HUES64 (cell line): ENCODE data around the gene CLDN15.
A peak's percentile ranks its signal among the peaks of the same experiment; 100 is the strongest.
"Not testable (repeated sequence)": the region's sequence is repeated elsewhere in the genome, so short reads cannot be mapped to it uniquely, and the experiment has no call there.

Source experiments
- H3K27ac ChIP-seq: 2 replicates; pipeline ENCODE4 v1.7.0; 2013; ENCODE audit warnings: low read depth, low read length, inconsistent platforms
- H3K27me3 ChIP-seq: 2 replicates; pipeline ENCODE4 v1.6.1; 2013; ENCODE audit warnings: mild to moderate bottlenecking, low read length; ENCODE audit not compliant: insufficient read depth
- H3K36me3 ChIP-seq: 2 replicates; pipeline ENCODE4 v1.6.1; 2013; ENCODE audit warnings: mild to moderate bottlenecking, low read length; ENCODE audit not compliant: insufficient read depth
- H3K4me1 ChIP-seq: 2 replicates; pipeline ENCODE4 v1.6.1; 2013; ENCODE audit warnings: mild to moderate bottlenecking, low read length, moderate library complexity; ENCODE audit not compliant: insufficient read depth
- H3K4me3 ChIP-seq: 2 replicates; pipeline ENCODE4 v1.5.1; 2013; ENCODE audit warnings: mild to moderate bottlenecking, low read length, moderate library complexity
- H3K9ac ChIP-seq: 2 replicates; pipeline ENCODE4 v1.6.1; 2013; ENCODE audit warnings: mild to moderate bottlenecking, low read depth, low read length
- H3K9me3 ChIP-seq: 2 replicates; pipeline ENCODE4 v1.6.1; 2013; ENCODE audit warnings: low read depth, low read length; ENCODE audit not compliant: insufficient read depth
- WGBS: fragments of 150-250, 120-280 bp; methylation state at CpG from one replicate; pipeline ENCODE4 v1.1.7; 2013; ENCODE audit warnings: missing lambda C conversion rate; 5-methylcytosine and 5-hydroxymethylcytosine counted together

The CLDN15 gene

GRCh38 chr7:101205901-101206664 is 31.5 kb downstream of the CLDN15 start:
- no peak overlapping the region for H3K27ac ChIP-seq
- WGBS: 93% methylated on average over 30 of the region's 32 CpGs
- H3K4me1 ChIP-seq: peaks cover 2% of the 10 kb centered on the region; the same call in 1 of the 2 replicates

GRCh38 chr7:101203740-101204738 is 33.6 kb downstream of the CLDN15 start:
- not testable (repeated sequence) for H3K27ac ChIP-seq, H3K4me3 ChIP-seq, H3K9me3 ChIP-seq, H3K9ac ChIP-seq, H3K36me3 ChIP-seq
- H3K27me3 ChIP-seq: peaks cover 16% of the 10 kb centered on the region
- H3K4me1 ChIP-seq: peaks cover 10% of the 10 kb centered on the region
- WGBS: 88% methylated on average over 22 of the region's 22 CpGs

More at GRCh38 chr7:101205901-101206664, 31.5 kb downstream of the CLDN15 start:
- Histone ChIP-seq H3K36me3 (peaks cover 20% of the 10 kb centered on the region), H3K9ac (no peak overlapping the region), H3K9me3 (no peaks in the 10 kb centered on the region), H3K4me3 (no peak overlapping the region), H3K27me3 (peaks cover 16% of the 10 kb centered on the region)

- WGBS: 92% methylated on average over 5 of the region's 5 CpGs
- Histone ChIP-seq H3K9ac (no peak overlapping the region), H3K4me1 (peaks cover 10% of the 10 kb centered on the region), H3K9me3 (no peaks in the 10 kb centered on the region), H3K4me3 (peak overlapping the region; percentile 54), H3K27ac (no peak overlapping the region), H3K27me3 (peaks cover 16% of the 10 kb centered on the region), H3K36me3 (peaks cover 6% of the 10 kb centered on the region; the same call in 1 of the 2 replicates)
Measured at GRCh38 chr7:101202603-101202918, 35.0 kb downstream of the CLDN15 start.

- Histone ChIP-seq H3K27ac (no peak overlapping the region), H3K4me3 (peak overlapping the region; percentile 54), H3K36me3 (peaks cover 6% of the 10 kb centered on the region; the same call in 1 of the 2 replicates), H3K9me3 (no peaks in the 10 kb centered on the region), H3K27me3 (peaks cover 16% of the 10 kb centered on the region), H3K9ac (peak overlapping the region; percentile 54), H3K4me1 (peaks cover 10% of the 10 kb centered on the region)
- 86% methylated on average over 75 of the region's 75 CpGs for whole genome bisulfite sequencing
Measured at GRCh38 chr7:101201695-101202602, 35.7 kb downstream of the CLDN15 start.

GRCh38 chr7:101200862-101201599 is 36.6 kb downstream of the CLDN15 start, which contains the start of gene MOGAT3:
MOGAT3 (minus strand) TSS chr7:101201036; CDS start chr7:101200854, 182 bp downstream.
- Histone ChIP-seq H3K27ac (peak within 1 kb of the TSS; percentile 57; the same call in 1 of the 2 replicates), H3K36me3 (peaks cover under 1% of the 10 kb centered on the region; the same call in 1 of the 2 replicates), H3K27me3 (peaks cover 16% of the 10 kb centered on the region), H3K4me3 (peak within 1 kb of the TSS; percentile 54), H3K9me3 (no peaks in the 10 kb centered on the region), H3K9ac (peak within 1 kb of the TSS; percentile 54), H3K4me1 (peaks cover 10% of the 10 kb centered on the region)
- WGBS: 58% methylated on average over 21 of the region's 21 CpGs

- H3K4me3 ChIP-seq: no peak overlapping the region
- peaks cover 16% of the 10 kb centered on the region for H3K27me3 ChIP-seq
- peaks cover 10% of the 10 kb centered on the region for H3K4me1 ChIP-seq
- WGBS: 86% methylated on average over 2 of the region's 2 CpGs
- no peaks in the 10 kb centered on the region for H3K36me3 ChIP-seq
- no peak overlapping the region for H3K9ac ChIP-seq
- no peaks in the 10 kb centered on the region for H3K9me3 ChIP-seq
- peak overlapping the region; percentile 57; the same call in 1 of the 2 replicates for H3K27ac ChIP-seq
Measured at GRCh38 chr7:101200504-101200861, 37.1 kb downstream of the CLDN15 start.

- H3K9ac ChIP-seq, H3K4me3 ChIP-seq, H3K27ac ChIP-seq, H3K36me3 ChIP-seq, H3K9me3 ChIP-seq: not testable (repeated sequence)
- Histone ChIP-seq H3K4me1 (peaks cover 10% of the 10 kb centered on the region), H3K27me3 (peaks cover 16% of the 10 kb centered on the region)
- 95% methylated on average over 10 of the region's 10 CpGs for WGBS
Measured at GRCh38 chr7:101199522-101199921, 38.1 kb downstream of the CLDN15 start.

GRCh38 chr7:101198476-101198875 is 39.1 kb downstream of the CLDN15 start:
- Histone ChIP-seq H3K36me3 (no peaks in the 10 kb centered on the region), H3K4me1 (peaks cover 10% of the 10 kb centered on the region), H3K4me3 (no peak overlapping the region), H3K9me3 (no peaks in the 10 kb centered on the region), H3K27ac (no peak overlapping the region), H3K9ac (no peak overlapping the region), H3K27me3 (peaks cover 16% of the 10 kb centered on the region)
- WGBS: 90% methylated on average over 14 of the region's 14 CpGs

GRCh38 chr7:101197991-101198390 is 39.6 kb downstream of the CLDN15 start:
- H3K27ac ChIP-seq: no peak overlapping the region
- H3K9ac ChIP-seq: no peak overlapping the region
- no peaks in the 10 kb centered on the region for H3K36me3 ChIP-seq
- H3K9me3 ChIP-seq: no peaks in the 10 kb centered on the region
- H3K27me3 ChIP-seq: peaks cover 16% of the 10 kb centered on the region
- H3K4me3 ChIP-seq: no peak overlapping the region
- H3K4me1 ChIP-seq: peaks cover 10% of the 10 kb centered on the region
- WGBS: 94% methylated on average over 21 of the region's 21 CpGs

GRCh38 chr7:101195884-101196283 is 41.7 kb downstream of the CLDN15 start:
- no peaks in the 10 kb centered on the region; the same call in 1 of the 2 replicates for H3K27me3 ChIP-seq
- WGBS: 93% methylated on average over 17 of the region's 17 CpGs

More at GRCh38 chr7:101195884-101196283, 41.7 kb downstream of the CLDN15 start:
- Histone ChIP-seq H3K4me3 (no peak overlapping the region), H3K27ac (no peak overlapping the region), H3K9me3 (no peaks in the 10 kb centered on the region), H3K4me1 (peaks cover 6% of the 10 kb centered on the region), H3K36me3 (no peaks in the 10 kb centered on the region), H3K9ac (no peak overlapping the region)
